GM18499 (cell line): Measurements from ENCODE around the gene ADORA3.

Experiments
- ATAC-seq: cut with Tn5 transposase; IDR thresholded peaks from one replicate; pipeline ENCODE4 v1.9.1; 2021; ENCODE audit warnings: moderate number of reproducible peaks; ENCODE audit not compliant: insufficient read depth, unreplicated experiment

The ADORA3 gene

DNA sequence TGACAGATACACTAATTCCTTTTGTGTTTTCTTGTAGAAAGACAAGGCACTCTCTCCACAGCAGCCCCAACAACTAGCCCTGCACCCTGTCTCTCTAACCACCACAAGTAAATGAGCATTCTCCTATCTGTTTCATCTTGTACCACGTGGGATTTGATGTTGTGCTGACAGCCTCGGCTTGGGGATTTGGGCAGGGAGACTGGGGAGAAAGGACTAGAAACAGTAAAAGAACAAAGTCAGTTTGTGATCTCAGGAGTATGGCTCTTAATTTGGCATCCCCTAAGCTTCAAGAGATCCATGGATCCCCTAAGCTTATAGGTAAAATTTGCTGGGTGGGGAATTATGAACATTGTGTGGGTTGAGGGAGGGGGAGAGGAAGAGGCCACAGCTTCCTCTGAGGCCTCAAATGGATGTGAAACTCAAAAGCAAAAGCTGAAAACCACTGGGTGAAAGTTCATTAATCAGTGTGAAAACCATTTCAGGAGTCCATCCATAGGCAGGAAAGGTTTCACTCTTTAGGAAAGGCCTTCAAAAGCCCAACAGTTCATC is 26.6 kb downstream of the ADORA3 start:
- peak; percentile 43 for ATAC-seq

DNA sequence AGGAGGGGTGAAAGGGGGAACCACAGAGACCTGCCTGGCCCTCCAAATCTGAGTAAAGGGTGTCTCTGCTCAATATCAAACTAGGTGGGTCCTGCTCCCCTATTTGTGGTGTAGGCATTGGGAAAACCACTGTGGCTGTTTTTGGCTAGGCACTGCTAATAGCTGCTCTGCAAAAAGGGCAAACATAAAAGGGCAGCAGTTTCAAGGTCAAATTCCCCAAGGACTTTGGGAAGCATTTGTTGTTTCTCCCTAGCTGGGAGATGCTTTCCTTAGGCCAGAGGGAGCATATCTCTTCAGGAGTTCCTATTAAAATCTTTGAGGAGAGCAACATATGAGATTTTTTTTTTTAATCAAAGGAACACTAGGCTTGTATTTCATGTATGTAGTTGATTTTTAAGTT is 27.2 kb downstream of the ADORA3 start:
- no peak for ATAC-seq

DNA sequence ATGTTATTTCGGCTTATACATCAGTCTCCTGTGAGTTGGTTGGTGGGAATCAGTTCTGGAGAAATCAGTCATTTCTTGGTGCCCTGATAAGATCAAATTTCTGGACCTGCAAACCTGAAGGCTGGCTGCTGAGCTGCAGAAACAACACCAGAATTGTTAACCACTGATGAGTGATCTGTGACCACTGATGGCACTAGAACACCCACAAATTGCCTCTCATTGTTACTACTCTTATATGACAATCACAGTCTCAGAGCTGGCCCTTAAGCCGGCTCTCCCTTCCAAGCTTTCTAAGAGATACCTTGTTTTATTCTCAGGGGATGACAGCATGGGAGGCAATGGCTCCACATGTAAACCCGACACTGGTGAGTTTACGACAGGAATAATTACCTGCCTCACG is 27.7 kb downstream of the ADORA3 start:
- ATAC-seq = no peak

DNA sequence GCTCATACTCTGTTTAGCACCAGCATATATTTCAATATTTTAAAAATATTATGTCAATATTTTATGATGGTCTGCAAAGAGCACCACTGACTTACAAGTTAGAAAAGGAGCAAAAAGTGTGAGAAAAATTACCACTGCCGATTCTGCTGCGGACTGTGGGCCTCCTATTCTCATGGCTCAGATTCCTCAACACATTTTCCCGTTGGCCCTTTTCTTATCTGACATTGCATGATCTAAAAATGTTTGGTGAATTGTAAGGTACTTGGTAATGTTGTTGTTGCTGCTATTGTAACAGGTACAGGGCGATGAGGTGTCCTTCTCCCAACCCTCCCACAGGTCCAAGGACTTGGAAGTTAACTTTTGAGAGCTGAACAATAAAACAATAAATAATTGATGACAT is 28.9 kb downstream of the ADORA3 start:
- no peak for ATAC-seq

DNA sequence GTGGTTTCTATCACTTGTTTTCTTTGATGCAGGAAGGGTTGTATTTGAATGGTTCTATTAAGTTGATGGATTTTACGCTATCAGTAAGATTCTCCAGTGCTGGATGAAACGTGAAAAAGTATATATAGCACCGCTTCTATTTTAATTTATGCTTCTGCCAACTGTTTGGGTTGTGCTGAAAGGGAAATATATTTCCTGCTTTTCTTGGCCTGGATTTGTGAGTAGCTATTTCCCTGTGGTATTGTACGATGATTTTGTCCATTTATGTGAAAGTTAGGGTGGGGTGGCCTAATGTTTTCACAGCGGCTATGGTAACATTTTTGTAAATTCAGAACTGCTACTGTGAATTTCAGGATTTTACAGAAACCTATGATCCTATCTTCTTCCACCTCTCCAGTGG is 29.3 kb downstream of the ADORA3 start:
- ATAC-seq = no peak

DNA sequence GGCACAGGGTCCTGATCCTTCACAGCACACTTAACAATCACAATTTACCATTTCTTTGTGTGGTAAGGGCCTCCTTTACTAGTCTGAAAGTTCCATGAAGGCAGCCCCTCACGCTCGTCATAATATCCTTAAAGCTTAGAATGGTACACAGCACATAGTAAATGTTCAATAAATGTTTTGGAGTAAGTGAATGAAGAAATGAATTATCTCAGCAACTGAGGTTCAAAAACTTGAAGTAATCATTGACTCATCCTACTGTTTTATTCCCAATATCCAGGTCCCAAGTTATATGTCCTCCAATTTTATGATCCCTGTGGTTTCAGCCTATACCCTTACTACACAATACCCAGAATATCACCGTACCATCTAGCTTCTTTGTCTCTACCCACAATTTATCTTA is 31.9 kb downstream of the ADORA3 start:
- ATAC-seq = no peak

DNA sequence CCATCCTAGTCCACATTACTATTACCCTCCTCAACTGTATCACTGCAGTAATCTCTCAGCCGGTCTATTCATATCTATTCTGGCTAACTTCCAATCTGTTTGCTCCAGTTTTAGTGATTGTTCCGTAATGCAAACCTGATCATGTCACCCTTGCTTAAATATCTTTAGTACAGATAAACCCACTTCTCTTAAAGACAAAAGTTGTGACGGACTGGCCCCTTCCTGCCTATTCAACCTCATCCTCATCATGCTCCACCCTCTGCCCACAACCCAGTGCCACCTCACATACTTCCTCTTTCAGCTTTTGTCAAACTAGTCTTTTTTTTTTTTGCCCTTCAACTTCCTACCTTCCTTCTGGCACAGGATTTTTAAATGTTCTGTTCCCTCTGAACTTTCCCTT is 32.4 kb downstream of the ADORA3 start:
- no peak for ATAC-seq

DNA sequence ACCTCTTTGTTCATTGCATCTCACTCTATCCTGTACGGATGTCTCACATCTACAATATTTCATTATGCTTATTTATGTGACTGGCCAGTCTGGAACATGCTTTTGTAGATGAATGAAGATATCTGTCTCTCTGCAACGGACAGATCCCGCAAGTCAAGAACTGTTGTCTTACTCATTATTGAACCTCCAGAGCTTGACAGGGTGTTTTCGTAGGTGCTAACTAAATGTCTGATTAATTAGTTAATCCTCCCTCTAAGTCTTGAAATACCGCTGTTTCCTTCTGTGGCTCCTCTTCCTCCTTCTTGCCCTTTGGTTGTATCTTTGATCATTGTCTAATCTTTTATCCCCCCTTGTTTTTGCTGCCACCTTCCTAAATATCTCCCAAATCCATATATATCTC is 32.8 kb downstream of the ADORA3 start:
- ATAC-seq = no peak

DNA sequence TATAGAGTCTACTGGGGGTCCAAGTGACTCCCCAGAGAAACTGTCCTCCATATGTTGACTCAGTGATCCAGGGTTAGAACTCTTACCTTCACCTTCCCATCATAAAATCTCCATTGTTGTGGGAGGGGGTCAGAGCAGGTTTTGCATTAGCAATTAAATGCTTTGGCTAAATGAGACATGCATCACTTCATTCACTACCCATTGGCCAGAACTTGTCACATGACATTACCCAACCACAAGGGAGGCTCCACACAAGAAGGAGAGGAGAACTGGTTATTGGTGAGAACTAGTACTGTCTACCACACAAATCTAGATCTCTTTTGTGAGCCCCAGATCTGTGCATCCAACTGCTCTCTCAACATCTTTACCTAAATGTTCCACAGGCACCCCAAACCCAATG is 33.9 kb downstream of the ADORA3 start:
- no peak for ATAC-seq

DNA sequence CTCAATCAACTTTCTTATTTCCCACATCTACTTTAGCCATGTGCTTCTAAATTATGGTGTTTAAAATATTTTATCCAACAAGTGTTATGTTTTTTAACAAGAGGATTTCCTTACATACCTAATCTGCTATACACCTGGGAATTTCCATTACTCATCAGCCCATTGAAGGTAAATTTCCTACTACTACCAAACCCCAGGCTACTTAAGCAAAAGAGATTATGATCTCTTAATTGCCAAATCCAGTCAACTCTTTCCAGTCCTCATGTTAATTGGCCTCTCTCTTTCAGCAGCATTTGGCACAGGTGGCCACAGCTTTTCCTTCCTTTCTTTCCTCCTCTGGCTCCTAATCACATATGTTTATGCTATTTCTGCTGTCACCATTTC is 34.7 kb downstream of the ADORA3 start:
- no peak for ATAC-seq

DNA sequence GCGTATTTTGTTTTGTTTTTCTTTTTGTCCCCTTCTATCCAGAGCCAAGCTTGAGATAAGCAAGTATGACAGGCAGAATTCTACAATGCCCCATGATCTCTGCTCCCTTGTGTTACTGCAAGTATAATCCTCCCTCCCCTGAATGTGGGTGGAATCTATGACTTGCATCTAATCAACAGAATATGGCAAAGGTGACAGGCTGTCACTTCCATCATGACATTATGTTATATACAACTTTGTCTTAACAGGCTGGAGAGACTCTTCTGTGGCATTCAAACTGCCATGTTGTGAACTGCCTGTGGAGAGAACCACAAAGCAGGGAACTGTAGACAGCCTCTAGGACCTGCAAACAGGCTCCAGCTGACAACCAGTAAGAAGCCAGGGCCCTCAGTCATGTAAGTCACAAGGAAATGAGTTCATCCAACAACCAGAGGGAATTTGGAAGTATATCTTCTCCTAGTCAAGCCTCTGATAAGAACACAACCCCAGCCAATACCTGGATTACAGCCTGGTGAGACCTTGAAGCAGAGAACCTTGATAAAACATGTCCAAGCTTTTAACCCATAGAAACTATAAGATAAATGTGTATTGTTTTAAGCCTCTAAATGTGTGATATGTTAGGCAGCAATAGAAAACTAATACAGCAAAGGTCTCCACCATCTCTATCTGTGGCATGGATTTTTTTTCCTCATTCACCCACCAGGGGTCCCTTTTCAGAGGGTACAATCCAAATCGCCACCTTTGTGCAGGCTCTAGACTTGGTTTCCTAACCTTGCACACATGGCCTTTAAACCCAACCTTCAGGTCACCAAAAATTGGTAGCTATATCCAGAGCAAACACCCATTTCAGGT is 35.3 kb downstream of the ADORA3 start:
- no peak for ATAC-seq

DNA sequence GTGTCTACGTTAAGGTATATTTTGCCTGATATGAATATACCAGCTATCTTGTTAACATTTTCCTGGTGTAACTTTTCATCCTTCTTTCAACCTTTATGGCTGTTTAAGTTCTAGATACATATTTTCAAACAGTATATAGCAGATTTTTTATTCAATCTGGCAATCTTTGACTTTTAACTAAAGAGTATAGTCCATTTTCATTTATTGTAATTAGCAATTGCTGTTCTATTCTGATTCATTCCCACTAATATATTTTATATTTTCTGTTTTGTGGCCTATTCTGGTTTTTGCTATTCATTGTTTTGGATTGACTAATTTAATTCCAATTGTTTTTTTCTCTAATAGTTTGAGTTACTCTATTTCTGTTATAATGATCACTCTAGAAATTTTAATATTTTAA is 37.0 kb downstream of the ADORA3 start:
- no peak for ATAC-seq

DNA sequence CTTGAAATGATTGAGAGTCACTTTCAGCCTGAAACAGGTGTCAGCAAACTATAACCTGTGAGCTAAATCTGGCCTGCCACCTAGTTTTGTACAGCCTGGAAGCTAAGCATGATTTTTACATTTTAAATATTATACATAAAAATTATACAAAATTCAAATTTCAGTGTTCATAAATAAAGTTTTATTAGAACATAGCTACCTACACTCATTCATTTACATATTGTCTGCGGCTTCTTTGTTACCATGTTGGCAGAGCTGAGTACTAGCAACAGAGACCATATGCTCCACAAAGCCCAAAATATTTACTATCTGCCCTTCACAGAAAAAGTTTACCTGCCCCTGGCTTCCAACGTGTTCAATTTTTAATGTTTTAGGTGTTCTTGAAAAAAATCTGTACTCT is 37.7 kb downstream of the ADORA3 start:
- no peak for ATAC-seq

DNA sequence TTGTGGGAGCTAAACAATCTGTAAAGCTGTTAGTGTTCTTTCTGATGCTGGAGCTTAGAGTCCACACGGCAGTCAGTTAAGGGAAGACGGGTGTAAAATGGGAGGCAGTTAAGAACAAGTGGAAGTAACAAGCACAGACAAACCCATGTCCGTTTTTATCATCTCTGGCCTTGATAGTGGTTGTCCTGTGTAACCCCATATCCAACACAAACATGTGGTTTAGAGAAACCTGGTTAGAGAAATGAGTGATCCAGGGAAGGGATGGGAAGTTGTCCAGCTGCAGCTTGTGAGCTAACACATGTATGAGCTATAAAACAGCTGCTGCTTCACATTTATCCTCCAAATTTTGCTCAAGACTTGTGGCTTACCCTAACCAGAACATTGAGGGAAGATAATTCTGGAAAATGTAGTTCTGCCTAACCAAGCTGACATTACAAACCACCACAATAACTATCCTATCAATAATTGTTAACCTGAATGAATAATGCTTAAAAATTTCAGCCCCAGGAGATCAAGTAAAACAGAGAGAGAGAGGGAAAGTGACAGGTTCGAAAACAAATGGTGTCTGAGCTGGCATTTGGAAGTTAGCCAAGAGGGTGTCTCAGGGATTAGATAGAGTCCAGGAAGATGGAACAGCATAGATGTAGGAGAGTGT is 40.3 kb downstream of the ADORA3 start:
- ATAC-seq = no peak

DNA sequence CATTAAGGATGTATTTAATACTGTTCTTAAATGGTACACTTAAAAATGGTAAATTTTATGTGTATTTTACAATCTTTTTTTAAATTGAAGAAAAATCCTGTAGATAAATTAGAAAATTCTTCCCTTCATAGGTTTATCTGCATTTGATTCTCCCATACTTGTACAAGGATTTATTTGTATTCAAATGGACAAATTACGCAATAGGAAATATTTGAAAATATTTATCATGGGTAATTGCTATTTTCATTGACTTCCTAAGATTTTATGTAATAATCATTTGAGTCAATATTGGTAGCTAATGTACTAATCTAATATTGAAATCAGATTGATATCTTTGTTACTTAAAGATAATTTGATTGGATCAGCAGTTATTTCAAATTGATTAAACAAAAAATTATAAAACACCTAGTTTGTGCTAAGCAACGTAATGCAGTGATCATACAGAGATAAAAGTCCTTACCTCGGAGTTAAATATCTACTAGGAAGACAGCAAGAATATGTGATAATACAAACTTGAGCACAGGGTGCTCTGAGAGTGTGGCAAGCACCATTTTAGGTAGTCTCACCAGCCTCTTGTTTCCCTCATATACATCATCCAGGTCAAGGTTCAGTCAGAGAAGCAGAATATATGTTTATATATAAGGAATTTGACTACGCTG is 40.9 kb downstream of the ADORA3 start:
- no peak for ATAC-seq

DNA sequence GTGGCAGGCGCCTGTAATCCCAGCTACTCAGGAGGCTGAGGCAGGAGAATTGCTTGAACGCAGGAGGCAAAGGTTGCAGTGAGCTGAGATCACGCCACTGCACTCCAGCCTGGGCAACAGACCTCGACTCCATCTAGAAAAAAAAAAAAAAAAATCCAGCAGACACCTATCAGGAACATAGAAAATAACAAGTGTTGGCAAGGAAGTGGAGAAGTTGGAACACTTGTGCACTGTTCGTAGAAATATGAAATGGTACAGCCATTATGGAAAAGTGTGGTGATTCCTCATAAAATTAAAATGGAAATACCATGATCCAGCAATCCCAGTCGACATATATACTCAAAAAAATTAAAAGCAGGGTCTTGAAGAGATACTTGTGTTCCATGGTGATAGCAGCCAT is 41.7 kb downstream of the ADORA3 start:
- no peak for ATAC-seq

DNA sequence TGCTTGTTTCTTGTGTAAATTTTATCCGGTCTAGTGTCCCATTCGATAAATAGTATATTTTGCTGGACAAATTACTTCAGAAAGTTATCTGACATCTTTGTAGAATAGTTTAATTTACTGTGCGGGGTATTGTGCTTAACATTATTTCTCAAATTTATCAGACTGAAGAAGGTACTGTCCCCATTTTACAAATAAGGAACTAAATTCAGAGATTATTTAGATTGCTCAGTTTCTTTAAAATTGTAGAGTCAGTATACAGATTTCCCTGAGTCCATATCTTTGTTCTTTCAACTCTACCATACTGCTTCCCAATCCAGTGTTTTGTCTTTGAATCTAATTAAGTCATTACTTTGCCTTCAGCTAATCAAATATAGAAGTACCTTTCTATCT is 47.8 kb downstream of the ADORA3 start:
- ATAC-seq = no peak

DNA sequence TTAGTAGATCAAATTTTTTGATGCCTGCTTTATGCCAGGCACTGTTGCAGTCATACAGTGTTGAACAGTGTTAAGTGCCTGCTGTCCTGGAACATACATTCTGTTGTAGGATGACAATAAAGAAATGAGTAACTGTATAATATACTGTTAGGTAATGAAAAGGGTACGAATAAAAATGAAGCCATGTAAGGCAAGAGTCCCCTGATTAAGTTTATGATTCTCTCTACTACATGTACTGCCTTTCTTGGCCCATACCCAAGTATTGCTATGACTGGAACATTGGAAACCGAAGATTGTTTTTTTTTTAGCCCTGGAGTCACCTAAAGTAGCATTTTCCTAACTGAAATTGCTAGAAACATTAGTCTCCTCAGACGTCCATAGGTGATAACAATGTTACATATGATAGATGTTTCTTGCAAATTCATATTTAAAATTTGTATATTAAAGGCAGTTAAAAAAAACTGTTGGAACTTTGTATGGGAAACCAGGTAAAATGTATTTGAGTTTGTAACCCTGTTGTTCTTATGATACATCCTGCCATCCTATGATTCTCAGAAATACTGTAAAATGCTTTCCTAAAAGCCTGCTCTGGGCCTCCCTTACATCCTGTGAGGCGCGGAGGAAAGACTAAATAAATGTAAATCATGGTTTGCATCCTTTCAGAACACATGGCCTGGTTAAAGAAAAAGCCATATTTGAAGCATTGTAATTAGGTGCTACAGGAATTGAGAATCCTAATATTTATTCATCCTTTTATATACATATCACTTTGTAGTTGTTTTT is 48.4 kb downstream of the ADORA3 start:
- no peak for ATAC-seq

DNA sequence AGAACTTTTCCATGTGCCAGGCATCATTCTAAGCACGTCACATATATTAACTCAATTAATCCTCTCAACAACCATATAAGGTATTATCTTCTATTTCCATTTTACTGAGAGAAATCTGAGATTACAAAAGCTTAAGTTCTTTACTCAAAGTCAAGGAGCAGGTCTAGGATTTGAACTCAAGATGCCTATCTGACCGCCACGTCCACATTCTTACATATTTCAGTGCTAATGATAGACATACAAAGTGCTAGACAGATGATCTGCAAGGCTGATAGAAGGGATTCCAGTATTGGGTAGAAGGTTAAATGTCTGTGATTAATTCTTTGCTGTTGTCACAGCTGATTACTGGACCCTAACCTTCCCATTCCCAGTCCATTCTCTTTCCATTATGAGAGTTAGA is 49.7 kb downstream of the ADORA3 start:
- no peak for ATAC-seq

DNA sequence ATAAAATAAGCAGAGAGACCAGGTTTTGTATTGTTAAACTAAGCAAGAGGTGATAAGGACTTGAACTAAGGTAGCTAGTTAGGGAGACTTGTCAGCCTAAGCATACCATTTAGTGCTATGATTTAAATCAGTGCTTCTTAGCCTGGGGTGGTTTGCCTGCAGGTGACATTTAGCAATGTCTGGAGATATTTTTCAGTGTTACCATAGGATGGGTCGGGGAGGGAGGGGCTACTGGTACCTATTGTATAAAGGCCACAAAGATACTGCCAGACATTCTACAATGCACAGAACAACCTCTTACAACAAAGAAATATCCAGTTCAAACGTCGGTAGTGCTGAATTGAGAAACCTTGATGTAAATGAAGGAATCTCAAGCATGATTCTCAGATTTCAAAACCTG is 50.9 kb downstream of the ADORA3 start:
- no peak for ATAC-seq

DNA sequence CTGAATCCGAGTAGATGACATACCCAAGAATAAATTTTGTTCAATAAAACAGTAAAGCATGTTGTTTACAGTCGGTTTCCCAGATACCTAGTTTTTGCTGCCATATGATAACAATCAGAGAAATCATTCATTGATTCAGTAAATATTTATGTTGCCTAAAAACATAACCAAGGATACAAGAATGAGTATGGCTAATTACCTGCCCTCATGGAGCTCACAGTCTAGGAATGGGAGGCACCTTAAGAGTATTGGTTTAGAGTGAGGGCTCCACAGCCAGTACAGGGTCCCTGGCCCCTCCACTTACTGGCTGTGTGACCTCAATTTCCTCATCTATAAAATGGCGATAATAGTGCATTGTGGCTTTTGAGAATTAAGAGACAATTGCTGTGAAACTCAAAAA is 53.2 kb downstream of the ADORA3 start:
- ATAC-seq = no peak
